ENCODE results near the gene METTL17. TPM values are rescaled to one million over a fixed set of nuclear protein-coding genes. Genes with fewer than 3 reads are reported as not detected.
"Not testable (repeated sequence)": the region's sequence is repeated elsewhere in the genome, so short reads cannot be mapped to it uniquely, and the experiment has no call there.

METTL17 gene
- total and polyA plus RNA-seq, 9 donors = 36.0 to 64.0 (median 48.4) TPM

DNA sequence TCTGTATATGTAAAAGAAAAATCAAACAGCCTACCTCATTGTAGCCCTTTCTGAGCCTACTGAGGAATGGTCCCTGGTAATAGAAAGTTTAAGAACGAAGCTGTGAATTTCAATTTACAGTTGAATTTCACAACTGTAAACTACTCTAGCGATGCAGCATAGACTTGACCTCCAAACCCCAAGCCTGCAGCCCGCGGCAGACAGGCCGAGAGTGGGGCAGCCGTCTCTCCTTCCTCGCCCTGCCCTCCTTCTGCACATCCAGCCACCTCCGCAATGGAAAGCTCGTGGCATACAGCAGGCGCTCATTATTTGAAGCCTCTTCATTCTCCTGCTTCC lies 19.2 kb upstream of the METTL17 start:
- peaks cover 11% of the 10 kb centered on the region for H3K27me3 ChIP-seq (ENCODE audit: control insufficient read depth, insufficient read depth, low read length)
- no peaks in the 10 kb centered on the region for H3K9me3 ChIP-seq (replicated peaks; ENCODE audit: control insufficient read depth, low read depth, low read length)
- 13% methylated on average over 5 of the region's 10 CpGs for WGBS (ENCODE audit: insufficient coverage)
- no peak overlapping the region for H3K27ac ChIP-seq (ENCODE audit: low read length)
- peaks cover 10% of the 10 kb centered on the region for H3K4me1 ChIP-seq (ENCODE audit: control insufficient read depth, insufficient read depth, low read length)
- H3K36me3 ChIP-seq (ENCODE audit: control insufficient read depth, insufficient read depth, low read length) = no peaks in the 10 kb centered on the region
- no peak for DNase-seq
- peak overlapping the region; percentile 70 for H3K4me3 ChIP-seq (ENCODE audit: low read length)

DNA sequence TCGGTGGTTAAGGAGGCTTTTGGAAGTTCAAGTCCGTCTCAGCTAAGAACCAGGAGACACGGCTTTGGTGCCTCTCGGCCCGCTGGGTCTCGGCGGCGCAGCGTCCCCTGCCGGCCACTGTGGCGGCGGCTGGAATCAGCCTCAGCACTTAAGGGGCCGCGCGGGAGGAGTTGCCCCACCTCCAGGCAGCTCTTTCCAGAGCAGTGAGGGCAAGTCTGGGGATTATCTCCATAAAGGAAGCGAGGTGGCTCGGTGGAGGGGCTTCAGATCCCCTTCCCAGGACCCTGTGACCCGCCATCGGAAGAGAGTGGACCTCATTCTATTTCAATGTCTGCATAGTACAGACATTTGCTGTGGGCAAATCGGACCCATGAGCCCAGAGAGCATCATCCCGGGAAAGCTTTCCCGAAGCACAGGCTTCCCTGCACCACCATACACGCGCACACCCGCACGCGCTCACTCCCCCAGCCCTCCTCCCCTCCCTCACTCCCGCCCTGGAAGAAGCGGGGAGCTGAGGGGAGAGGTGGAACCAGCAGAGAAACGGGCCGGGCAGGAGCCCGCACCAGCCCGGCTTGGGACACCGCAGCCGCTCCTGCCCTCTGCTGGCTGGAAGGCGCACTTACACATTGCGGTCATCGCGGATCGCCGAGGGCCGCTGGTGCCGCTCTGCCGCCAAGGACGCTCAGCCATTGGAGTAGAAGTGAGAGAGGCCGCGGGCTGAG lies 18.6 kb upstream of the METTL17 start:
- Histone ChIP-seq H3K9me3 (replicated peaks; ENCODE audit: control insufficient read depth, low read depth, low read length) (no peaks in the 10 kb centered on the region), H3K4me1 (ENCODE audit: control insufficient read depth, insufficient read depth, low read length) (peaks cover 10% of the 10 kb centered on the region), H3K27ac (ENCODE audit: low read length) (peak overlapping the region; percentile 65), H3K4me3 (ENCODE audit: low read length) (peak overlapping the region; percentile 70), H3K36me3 (ENCODE audit: control insufficient read depth, insufficient read depth, low read length) (no peaks in the 10 kb centered on the region), H3K27me3 (ENCODE audit: control insufficient read depth, insufficient read depth, low read length) (peaks cover 11% of the 10 kb centered on the region)
- DNase-seq = peak; percentile 87
- WGBS (ENCODE audit: insufficient coverage) = under 1% methylated on average over 43 of the region's 47 CpGs

- peak overlapping the region; percentile 70 for H3K4me3 ChIP-seq (ENCODE audit: low read length)
- peaks cover 10% of the 10 kb centered on the region for H3K4me1 ChIP-seq (ENCODE audit: control insufficient read depth, insufficient read depth, low read length)
- no peaks in the 10 kb centered on the region for H3K9me3 ChIP-seq (replicated peaks; ENCODE audit: control insufficient read depth, low read depth, low read length)
- H3K27ac ChIP-seq (ENCODE audit: low read length) = no peak overlapping the region
- H3K36me3 ChIP-seq (ENCODE audit: control insufficient read depth, insufficient read depth, low read length) = no peaks in the 10 kb centered on the region
- WGBS (ENCODE audit: insufficient coverage) = 11% methylated on average over 6 of the region's 8 CpGs
- peaks cover 11% of the 10 kb centered on the region for H3K27me3 ChIP-seq (ENCODE audit: control insufficient read depth, insufficient read depth, low read length)
- no peak for DNase-seq
Observed at GRCh38 chr14:20971705-20972021, 18.1 kb upstream of the METTL17 start.

- no peak for DNase-seq
- Histone ChIP-seq H3K9me3 (replicated peaks; ENCODE audit: control insufficient read depth, low read depth, low read length) (no peaks in the 10 kb centered on the region), H3K4me1 (ENCODE audit: control insufficient read depth, insufficient read depth, low read length) (peaks cover 10% of the 10 kb centered on the region), H3K27me3 (ENCODE audit: control insufficient read depth, insufficient read depth, low read length) (peaks cover 5% of the 10 kb centered on the region), H3K4me3 (ENCODE audit: low read length) (no peak overlapping the region), H3K36me3 (ENCODE audit: control insufficient read depth, insufficient read depth, low read length) (no peaks in the 10 kb centered on the region), H3K27ac (ENCODE audit: low read length) (no peak overlapping the region)
- WGBS (ENCODE audit: insufficient coverage) = 100% methylated on average over 2 of the region's 3 CpGs
Observed at GRCh38 chr14:20973501-20973900, 16.3 kb upstream of the METTL17 start.

DNA sequence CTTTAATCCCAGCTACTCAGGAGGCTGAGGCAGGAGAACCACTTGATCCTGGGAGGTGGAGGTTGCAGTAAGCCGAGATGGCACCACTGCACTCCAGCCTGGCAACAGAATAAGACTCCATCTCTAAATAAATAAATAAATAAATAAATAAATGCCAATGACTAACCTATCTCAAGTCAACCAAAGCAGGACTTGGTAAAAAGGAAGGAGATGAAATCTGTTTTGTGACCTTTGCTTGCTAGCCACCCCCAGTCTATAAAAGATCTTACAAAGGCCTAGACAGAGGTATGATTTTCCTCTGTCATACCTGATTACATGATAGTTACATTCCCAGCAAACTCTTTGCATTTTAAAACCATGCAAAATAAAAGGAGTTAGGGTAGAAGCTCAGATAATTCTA lies 13.5 kb upstream of the METTL17 start:
- Histone ChIP-seq H3K27ac (ENCODE audit: low read length) (no peak overlapping the region), H3K9me3 (replicated peaks; ENCODE audit: control insufficient read depth, low read depth, low read length) (no peaks in the 10 kb centered on the region), H3K4me1 (ENCODE audit: control insufficient read depth, insufficient read depth, low read length) (peaks cover 5% of the 10 kb centered on the region), H3K27me3 (ENCODE audit: control insufficient read depth, insufficient read depth, low read length) (peaks cover 2% of the 10 kb centered on the region), H3K4me3 (ENCODE audit: low read length) (no peak overlapping the region), H3K36me3 (ENCODE audit: control insufficient read depth, insufficient read depth, low read length) (no peaks in the 10 kb centered on the region)
- no CpG with 5 or more reads among the region's 1 CpG for whole genome bisulfite sequencing (ENCODE audit: insufficient coverage)
- no peak for DNase-seq

GRCh38 chr14:20978687-20979086 lies 11.1 kb upstream of the METTL17 start:
- 67% methylated on average over 1 of the region's 1 CpG for WGBS (ENCODE audit: insufficient coverage)

DNA sequence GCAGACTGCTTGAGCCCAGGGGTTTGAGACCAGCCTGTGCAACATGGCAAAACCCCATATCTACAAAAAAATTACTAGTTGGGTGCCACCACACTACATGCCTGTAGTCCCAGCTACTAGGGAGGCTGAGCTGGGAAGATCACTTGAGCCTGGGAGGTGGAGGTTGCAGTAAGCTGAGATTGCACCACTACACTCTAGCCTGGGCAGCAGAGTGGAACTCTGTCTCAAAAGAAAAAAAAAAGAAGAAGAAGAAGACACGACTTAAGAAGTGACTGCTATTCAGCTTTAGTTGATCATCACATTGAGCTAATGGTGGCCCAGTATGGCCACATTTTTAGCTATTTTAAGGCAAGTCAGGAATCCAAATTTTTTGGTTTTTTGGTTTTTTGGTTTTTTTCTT lies 8.9 kb upstream of the METTL17 start:
- Histone ChIP-seq H3K4me1 (ENCODE audit: control insufficient read depth, insufficient read depth, low read length) (peaks cover 4% of the 10 kb centered on the region), H3K9me3 (replicated peaks; ENCODE audit: control insufficient read depth, low read depth, low read length) (no peaks in the 10 kb centered on the region), H3K27me3 (ENCODE audit: control insufficient read depth, insufficient read depth, low read length) (no peaks in the 10 kb centered on the region), H3K27ac (ENCODE audit: low read length) (no peak overlapping the region), H3K36me3 (ENCODE audit: control insufficient read depth, insufficient read depth, low read length) (no peaks in the 10 kb centered on the region), H3K4me3 (ENCODE audit: low read length) (no peak overlapping the region)
- WGBS (ENCODE audit: insufficient coverage) = 57% methylated on average over 1 of the region's 1 CpG
- no peak for DNase-seq

More at GRCh38 chr14:20978687-20979086, 11.1 kb upstream of the METTL17 start:
- DNase-seq = no peak
- Histone ChIP-seq H3K9me3 (replicated peaks; ENCODE audit: control insufficient read depth, low read depth, low read length) (no peaks in the 10 kb centered on the region), H3K27me3 (ENCODE audit: control insufficient read depth, insufficient read depth, low read length) (no peaks in the 10 kb centered on the region), H3K4me1 (ENCODE audit: control insufficient read depth, insufficient read depth, low read length) (peaks cover 4% of the 10 kb centered on the region), H3K36me3 (ENCODE audit: control insufficient read depth, insufficient read depth, low read length) (no peaks in the 10 kb centered on the region), H3K4me3 (ENCODE audit: low read length) (no peak overlapping the region), H3K27ac (ENCODE audit: low read length) (no peak overlapping the region)

DNA sequence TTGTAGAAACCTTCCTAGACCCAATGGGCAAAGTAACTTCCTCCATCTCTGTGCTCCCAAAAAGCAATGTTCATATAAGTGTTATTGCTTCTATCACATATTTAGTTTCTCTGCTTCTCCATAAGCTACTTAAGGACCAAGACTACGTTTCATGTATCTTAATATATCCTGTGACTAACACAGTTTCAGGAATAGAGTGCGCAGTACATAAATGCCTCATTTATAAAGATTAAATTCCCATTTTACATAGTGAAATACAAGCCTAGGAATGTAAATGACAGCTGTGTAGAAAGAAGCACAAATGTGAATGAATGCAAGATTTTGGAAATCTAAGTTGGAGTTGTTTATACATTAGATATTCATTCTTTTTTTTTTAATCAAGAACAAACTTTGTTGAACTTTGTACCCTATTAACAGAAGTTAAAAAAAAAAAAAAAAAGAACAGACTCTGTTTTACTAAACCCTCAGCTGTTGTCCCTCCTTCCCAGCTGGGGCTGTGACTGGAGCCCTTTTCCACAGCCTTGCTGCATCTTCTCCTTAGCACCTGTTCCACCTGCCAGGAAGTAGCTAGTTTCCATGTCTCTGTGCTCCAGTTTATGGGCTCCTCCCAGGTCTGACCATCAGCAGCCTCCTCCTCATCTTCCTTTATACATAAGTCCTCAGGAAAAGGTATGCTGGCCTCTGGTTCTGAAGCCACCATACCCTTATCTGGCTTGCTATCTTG lies 7.0 kb upstream of the METTL17 start:
- Histone ChIP-seq H3K27me3 (ENCODE audit: control insufficient read depth, insufficient read depth, low read length) (no peaks in the 10 kb centered on the region), H3K4me3 (ENCODE audit: low read length) (no peak overlapping the region), H3K36me3 (ENCODE audit: control insufficient read depth, insufficient read depth, low read length) (no peaks in the 10 kb centered on the region), H3K9me3 (replicated peaks; ENCODE audit: control insufficient read depth, low read depth, low read length) (no peaks in the 10 kb centered on the region), H3K4me1 (ENCODE audit: control insufficient read depth, insufficient read depth, low read length) (peaks cover 4% of the 10 kb centered on the region), H3K27ac (ENCODE audit: low read length) (no peak overlapping the region)
- DNase-seq = peak; percentile 29
- WGBS (ENCODE audit: insufficient coverage) = no CpG with 5 or more reads among the region's 2 CpGs

DNA sequence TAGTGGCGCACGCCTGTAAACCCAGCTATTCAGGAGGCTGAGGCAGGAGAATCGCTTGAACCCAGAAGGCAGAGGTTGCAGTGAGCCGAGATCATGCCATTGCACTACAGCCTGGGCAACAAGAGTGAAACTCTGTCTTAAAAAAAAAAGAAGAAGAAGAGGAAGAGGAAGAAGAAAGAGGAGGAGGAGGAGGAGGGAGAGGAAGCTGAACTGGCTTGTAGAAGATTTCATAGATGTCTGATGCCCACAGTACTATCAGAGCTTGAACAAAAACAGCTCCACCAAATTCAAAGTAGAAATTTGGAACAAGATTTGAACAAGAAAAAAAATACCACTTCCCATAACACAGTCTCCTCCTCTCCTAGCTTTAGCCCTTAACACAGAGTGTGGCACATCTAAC lies 4.1 kb upstream of the METTL17 start:
- not testable (repeated sequence) for H3K4me3 ChIP-seq (ENCODE audit: low read length); H3K27me3 ChIP-seq (ENCODE audit: control insufficient read depth, insufficient read depth, low read length); DNase-seq; H3K36me3 ChIP-seq (ENCODE audit: control insufficient read depth, insufficient read depth, low read length); H3K9me3 ChIP-seq (replicated peaks; ENCODE audit: control insufficient read depth, low read depth, low read length); H3K27ac ChIP-seq (ENCODE audit: low read length)
- whole genome bisulfite sequencing (ENCODE audit: insufficient coverage) = 88% methylated on average over 4 of the region's 4 CpGs
- peaks cover 11% of the 10 kb centered on the region for H3K4me1 ChIP-seq (ENCODE audit: control insufficient read depth, insufficient read depth, low read length)

- no peak overlapping the region for H3K27ac ChIP-seq (ENCODE audit: low read length)
- H3K4me1 ChIP-seq (ENCODE audit: control insufficient read depth, insufficient read depth, low read length) = peaks cover 16% of the 10 kb centered on the region
- H3K27me3 ChIP-seq (ENCODE audit: control insufficient read depth, insufficient read depth, low read length) = no peaks in the 10 kb centered on the region
- no peaks in the 10 kb centered on the region for H3K9me3 ChIP-seq (replicated peaks; ENCODE audit: control insufficient read depth, low read depth, low read length)
- peaks cover 4% of the 10 kb centered on the region for H3K36me3 ChIP-seq (ENCODE audit: control insufficient read depth, insufficient read depth, low read length)
- WGBS (ENCODE audit: insufficient coverage) = no CpG with 5 or more reads among the region's 2 CpGs
- DNase-seq = peak; percentile 44
- H3K4me3 ChIP-seq (ENCODE audit: low read length) = no peak overlapping the region
Observed at GRCh38 chr14:20986811-20987210, 3.0 kb upstream of the METTL17 start.
